Measurements from ENCODE around the gene FGD2.

Gene FGD2

DNA sequence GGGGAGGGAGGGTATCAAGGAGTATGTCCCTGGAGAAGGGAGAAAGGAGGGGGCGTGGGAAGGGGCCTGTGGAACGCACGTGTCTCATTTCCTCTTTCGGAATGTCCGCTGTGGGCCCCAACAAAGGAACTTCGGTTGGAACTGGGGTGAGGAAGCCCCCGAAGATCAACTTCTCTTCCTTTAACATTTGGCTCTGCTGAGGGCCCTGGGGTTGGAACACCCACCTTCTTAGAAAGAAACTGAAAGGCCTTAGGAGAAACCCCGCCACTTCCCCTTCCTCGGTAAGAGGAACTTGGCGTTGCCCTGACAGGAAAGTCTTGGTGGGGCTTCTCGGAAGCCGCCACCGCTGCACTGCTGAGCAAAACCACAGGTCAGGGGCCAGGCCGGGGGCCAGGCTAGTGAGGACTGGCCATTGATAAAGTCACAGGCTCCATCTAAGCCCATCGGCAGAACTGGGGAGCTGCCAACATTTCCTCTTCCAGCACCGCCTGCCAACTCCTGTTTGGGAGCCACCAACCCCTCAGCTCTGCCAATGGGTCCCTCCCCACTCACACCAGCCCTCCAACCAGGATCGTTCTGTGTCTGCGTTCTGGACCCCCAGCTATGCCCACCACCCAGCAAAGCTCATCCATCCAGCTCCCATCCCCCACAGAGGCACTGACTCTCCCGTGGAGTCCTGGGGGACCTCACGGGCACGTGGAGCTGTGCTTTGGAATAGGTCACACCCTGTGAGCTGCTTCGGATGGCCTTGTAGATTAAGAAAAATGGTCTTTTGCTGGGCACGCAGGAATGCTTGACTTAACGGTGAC, 44.8 kb downstream of the FGD2 start:
- no peaks in the 10 kb centered on the region for H3K9me2 ChIP-seq (replicated peaks; ENCODE audit: control insufficient read depth, low read length)
- H3K27ac ChIP-seq (ENCODE audit: low read depth, low read length), result peak overlapping the region; percentile 56
- H3K4me3 ChIP-seq (ENCODE audit: low read length), result peak overlapping the region; percentile 46
- no peak for TF ChIP-seq EZH2phosphoT487 (IDR thresholded peaks at IDR 0.05; ENCODE audit: borderline replicate concordance, low read length)
- TF ChIP-seq, protein P1, sequence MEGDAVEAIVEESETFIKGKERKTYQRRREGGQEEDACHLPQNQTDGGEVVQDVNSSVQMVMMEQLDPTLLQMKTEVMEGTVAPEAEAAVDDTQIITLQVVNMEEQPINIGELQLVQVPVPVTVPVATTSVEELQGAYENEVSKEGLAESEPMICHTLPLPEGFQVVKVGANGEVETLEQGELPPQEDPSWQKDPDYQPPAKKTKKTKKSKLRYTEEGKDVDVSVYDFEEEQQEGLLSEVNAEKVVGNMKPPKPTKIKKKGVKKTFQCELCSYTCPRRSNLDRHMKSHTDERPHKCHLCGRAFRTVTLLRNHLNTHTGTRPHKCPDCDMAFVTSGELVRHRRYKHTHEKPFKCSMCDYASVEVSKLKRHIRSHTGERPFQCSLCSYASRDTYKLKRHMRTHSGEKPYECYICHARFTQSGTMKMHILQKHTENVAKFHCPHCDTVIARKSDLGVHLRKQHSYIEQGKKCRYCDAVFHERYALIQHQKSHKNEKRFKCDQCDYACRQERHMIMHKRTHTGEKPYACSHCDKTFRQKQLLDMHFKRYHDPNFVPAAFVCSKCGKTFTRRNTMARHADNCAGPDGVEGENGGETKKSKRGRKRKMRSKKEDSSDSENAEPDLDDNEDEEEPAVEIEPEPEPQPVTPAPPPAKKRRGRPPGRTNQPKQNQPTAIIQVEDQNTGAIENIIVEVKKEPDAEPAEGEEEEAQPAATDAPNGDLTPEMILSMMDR (IDR thresholded peaks at IDR 0.05; ENCODE audit: low read depth, low read length, poor library complexity, severe bottlenecking), result no peak
- no peaks in the 10 kb centered on the region for H3K27me3 ChIP-seq (ENCODE audit: control insufficient read depth, low read length)
- H3K4me1 ChIP-seq (ENCODE audit: control insufficient read depth, low read length), result peaks cover 61% of the 10 kb centered on the region
- no peaks in the 10 kb centered on the region for H3K9me3 ChIP-seq (ENCODE audit: control insufficient read depth, insufficient read depth, low read length)
- peaks cover 9% of the 10 kb centered on the region; the same call in 1 of the 2 replicates for H3F3A ChIP-seq (ENCODE audit: control insufficient read depth, insufficient read depth)
- no peaks in the 10 kb centered on the region for H3K79me2 ChIP-seq (ENCODE audit: control insufficient read depth, low read length)
- H3K36me3 ChIP-seq (ENCODE audit: control insufficient read depth, low read length), result no peaks in the 10 kb centered on the region
- peak overlapping the region; percentile 54 for H3K4me2 ChIP-seq (ENCODE audit: low read length)
- H4K20me1 ChIP-seq (ENCODE audit: control insufficient read depth, insufficient read depth, low read depth, low read length), result no peaks in the 10 kb centered on the region

DNA sequence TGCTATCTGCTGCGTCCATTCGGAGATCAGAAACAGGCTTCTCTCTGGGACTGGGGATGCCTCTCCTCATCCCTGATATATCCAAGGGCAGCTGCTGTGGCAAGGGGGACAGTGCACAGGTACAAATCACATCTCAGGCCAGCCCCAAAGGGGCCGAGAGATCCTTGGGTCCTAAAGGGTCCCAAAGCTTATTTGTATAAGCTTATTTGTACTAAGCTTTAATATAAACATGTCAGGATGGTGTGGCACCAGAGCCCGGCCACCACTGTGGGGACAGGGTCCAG, 45.3 kb downstream of the FGD2 start:
- Histone ChIP-seq H3K4me1 (ENCODE audit: control insufficient read depth, low read length) (peaks cover 60% of the 10 kb centered on the region), H3K4me3 (ENCODE audit: low read length) (peak overlapping the region; percentile 46), H3K27ac (ENCODE audit: low read depth, low read length) (no peak overlapping the region), H3K9me3 (ENCODE audit: control insufficient read depth, insufficient read depth, low read length) (no peaks in the 10 kb centered on the region), H3K9me2 (replicated peaks; ENCODE audit: control insufficient read depth, low read length) (no peaks in the 10 kb centered on the region), H3F3A (ENCODE audit: control insufficient read depth, insufficient read depth) (peaks cover 7% of the 10 kb centered on the region; the same call in 1 of the 2 replicates), H3K4me2 (ENCODE audit: low read length) (peak overlapping the region; percentile 54), H3K27me3 (ENCODE audit: control insufficient read depth, low read length) (no peaks in the 10 kb centered on the region), H4K20me1 (ENCODE audit: control insufficient read depth, insufficient read depth, low read depth, low read length) (no peaks in the 10 kb centered on the region), H3K36me3 (ENCODE audit: control insufficient read depth, low read length) (no peaks in the 10 kb centered on the region), H3K79me2 (ENCODE audit: control insufficient read depth, low read length) (no peaks in the 10 kb centered on the region)
- TF ChIP-seq, protein P1 (IDR thresholded peaks at IDR 0.05; ENCODE audit: low read depth, low read length, poor library complexity, severe bottlenecking), result no peak
- no peak for TF ChIP-seq EZH2phosphoT487 (IDR thresholded peaks at IDR 0.05; ENCODE audit: borderline replicate concordance, low read length)

DNA sequence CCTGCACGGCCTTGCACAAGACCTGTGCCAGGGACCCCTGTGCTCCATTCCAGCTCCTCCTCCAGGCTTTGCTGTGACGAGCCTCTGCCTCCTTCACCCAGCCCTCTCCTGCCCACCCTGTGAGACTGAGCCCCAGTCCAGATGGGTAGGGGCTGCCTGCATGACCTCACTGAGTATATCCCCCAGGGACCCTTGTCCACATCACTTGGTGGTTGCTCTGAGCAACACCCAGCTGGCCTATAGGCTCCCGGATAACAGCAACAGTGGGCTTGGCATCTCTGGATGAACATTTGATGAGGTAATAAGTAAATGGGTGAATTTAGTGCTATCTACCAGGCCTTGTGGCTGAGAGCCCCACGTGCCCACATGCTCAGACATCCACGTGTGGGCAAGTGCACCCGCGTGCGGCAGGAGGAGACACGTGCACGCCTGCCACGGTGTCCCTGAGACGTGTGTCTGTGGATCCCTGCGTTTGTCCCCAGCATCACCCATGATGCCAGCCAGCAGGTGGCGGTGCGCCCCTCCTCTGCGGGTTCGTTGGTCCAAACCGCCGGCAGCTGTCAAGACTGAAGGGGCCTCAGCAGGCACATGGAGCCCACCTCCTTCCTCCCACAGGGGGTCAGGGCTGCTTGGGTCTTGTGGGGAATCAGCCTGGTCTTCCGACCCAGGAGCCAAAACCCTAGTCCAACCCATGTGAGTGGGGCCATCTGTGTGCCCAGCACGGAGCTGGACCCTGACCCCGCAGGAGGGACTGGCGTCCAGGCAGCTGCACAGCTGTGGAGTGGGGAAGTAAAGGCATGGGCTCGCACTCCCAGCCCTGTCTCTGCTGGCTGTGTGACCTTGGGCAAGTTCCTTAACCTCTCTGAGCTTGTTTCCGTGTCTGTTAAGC, 45.9 kb downstream of the FGD2 start:
- no peak overlapping the region for H3K27ac ChIP-seq (ENCODE audit: low read depth, low read length)
- H3K4me2 ChIP-seq (ENCODE audit: low read length), result peak overlapping the region; percentile 54
- TF ChIP-seq, protein P1 (IDR thresholded peaks at IDR 0.05; ENCODE audit: low read depth, low read length, poor library complexity, severe bottlenecking), result peak; percentile 95
- TF ChIP-seq EZH2phosphoT487 (IDR thresholded peaks at IDR 0.05; ENCODE audit: borderline replicate concordance, low read length), result no peak

More for the DNA sequence above, 45.9 kb downstream of the FGD2 start:
- H4K20me1 ChIP-seq (ENCODE audit: control insufficient read depth, insufficient read depth, low read depth, low read length), result no peaks in the 10 kb centered on the region
- H3K4me3 ChIP-seq (ENCODE audit: low read length), result peak overlapping the region; percentile 46
- no peaks in the 10 kb centered on the region for H3K79me2 ChIP-seq (ENCODE audit: control insufficient read depth, low read length)
- H3K27me3 ChIP-seq (ENCODE audit: control insufficient read depth, low read length), result no peaks in the 10 kb centered on the region
- no peaks in the 10 kb centered on the region for H3K9me3 ChIP-seq (ENCODE audit: control insufficient read depth, insufficient read depth, low read length)
- peaks cover 6% of the 10 kb centered on the region; the same call in 1 of the 2 replicates for H3F3A ChIP-seq (ENCODE audit: control insufficient read depth, insufficient read depth)
- H3K4me1 ChIP-seq (ENCODE audit: control insufficient read depth, low read length), result peaks cover 55% of the 10 kb centered on the region
- H3K36me3 ChIP-seq (ENCODE audit: control insufficient read depth, low read length), result no peaks in the 10 kb centered on the region
- H3K9me2 ChIP-seq (replicated peaks; ENCODE audit: control insufficient read depth, low read length), result no peaks in the 10 kb centered on the region
